Nephron (organoid): Measurements from ENCODE around the gene IL1F10.

ENCODE experiments used
- H3K27ac Mint-ChIP-seq, 3 experiments: 2 replicates each; pipeline ENCODE4 v1.8.0; 2020; ENCODE audit warnings: mixed read lengths in 3 of 3, mild to moderate bottlenecking in 2 of 3, moderate library complexity in 1 of 3
- H3K27me3 Mint-ChIP-seq: 2 replicates; pipeline ENCODE4 v1.8.0; 2021; ENCODE audit warnings: low read depth, mild to moderate bottlenecking, moderate library complexity, mixed read lengths
- H3K36me3 Mint-ChIP-seq: 2 replicates; pipeline ENCODE4 v1.8.0; 2020; ENCODE audit warnings: low read depth, mixed read lengths
- H3K4me1 Mint-ChIP-seq: 2 replicates; pipeline ENCODE4 v1.8.0; 2020; ENCODE audit warnings: mixed read lengths
- H3K4me3 Mint-ChIP-seq, 3 experiments: 2 replicates each; pipeline ENCODE4 v1.8.0; 2020; ENCODE audit warnings: mild to moderate bottlenecking in 3 of 3, mixed read lengths in 3 of 3, moderate library complexity in 2 of 3
- H3K9me3 Mint-ChIP-seq: 2 replicates; pipeline ENCODE4 v1.8.0; 2020; ENCODE audit warnings: mixed read lengths
- TF ChIP-seq, protein P1 (sequence below), 3 experiments: fragments of 200-600 bp; sonication (generic); IDR thresholded peaks; one replicate each; pipeline ENCODE4 v1.5.0; 2021; ENCODE audit warnings: antibody characterized with exemption in 3 of 3; ENCODE audit not compliant: unreplicated experiment in 3 of 3

The IL1F10 gene

DNA sequence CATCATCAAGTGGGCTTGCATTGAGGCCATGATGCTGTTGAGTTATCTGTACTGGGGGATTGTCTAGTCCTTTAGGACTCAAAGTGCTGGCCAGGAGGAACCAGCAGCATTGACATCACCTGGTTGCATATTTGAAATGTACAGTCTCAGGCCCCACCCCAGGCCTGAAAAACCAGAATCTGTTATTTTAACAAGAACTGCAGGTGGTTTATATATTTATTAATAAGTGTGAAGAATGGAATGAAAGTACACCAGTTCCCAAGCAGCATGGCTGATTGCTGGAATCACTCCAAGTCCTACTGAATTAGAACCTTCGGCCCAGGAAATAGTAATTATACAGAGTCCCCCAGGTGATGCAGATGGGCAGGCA is 2.8 kb downstream of the IL1F10 start:
- no peaks in the 10 kb centered on the region for H3K9me3 Mint-ChIP-seq
- no peak overlapping the region for H3K27ac Mint-ChIP-seq
- no peaks in the 10 kb centered on the region for H3K36me3 Mint-ChIP-seq
- H3K27me3 Mint-ChIP-seq: peaks cover 36% of the 10 kb centered on the region
- TF ChIP-seq, protein P1, sequence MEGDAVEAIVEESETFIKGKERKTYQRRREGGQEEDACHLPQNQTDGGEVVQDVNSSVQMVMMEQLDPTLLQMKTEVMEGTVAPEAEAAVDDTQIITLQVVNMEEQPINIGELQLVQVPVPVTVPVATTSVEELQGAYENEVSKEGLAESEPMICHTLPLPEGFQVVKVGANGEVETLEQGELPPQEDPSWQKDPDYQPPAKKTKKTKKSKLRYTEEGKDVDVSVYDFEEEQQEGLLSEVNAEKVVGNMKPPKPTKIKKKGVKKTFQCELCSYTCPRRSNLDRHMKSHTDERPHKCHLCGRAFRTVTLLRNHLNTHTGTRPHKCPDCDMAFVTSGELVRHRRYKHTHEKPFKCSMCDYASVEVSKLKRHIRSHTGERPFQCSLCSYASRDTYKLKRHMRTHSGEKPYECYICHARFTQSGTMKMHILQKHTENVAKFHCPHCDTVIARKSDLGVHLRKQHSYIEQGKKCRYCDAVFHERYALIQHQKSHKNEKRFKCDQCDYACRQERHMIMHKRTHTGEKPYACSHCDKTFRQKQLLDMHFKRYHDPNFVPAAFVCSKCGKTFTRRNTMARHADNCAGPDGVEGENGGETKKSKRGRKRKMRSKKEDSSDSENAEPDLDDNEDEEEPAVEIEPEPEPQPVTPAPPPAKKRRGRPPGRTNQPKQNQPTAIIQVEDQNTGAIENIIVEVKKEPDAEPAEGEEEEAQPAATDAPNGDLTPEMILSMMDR (IDR thresholded peaks at IDR 0.05; ENCODE audit: unreplicated experiment in 3 of 3): no peak
- no peaks in the 10 kb centered on the region for H3K4me1 Mint-ChIP-seq
- H3K4me3 Mint-ChIP-seq: no peak overlapping the region

DNA sequence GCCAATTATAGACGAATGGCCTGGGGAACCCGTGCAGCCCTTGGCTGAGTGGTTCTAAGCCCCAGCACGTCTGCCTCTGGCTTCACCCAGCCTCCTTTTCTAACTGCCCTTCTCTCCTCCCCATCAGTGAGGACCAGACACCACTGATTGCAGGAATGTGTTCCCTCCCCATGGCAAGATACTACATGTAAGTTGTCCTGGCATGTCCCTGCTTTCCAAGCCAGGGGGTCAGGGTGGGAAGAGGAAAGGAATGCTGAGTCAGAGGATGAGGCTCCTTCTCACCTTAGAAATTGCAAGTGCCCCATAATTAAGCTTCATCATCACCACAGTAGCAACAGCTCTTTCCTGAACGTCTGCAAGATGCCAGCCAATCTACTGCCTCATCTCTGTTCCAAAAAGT is 4.8 kb downstream of the IL1F10 start:
- TF ChIP-seq, protein P1 (IDR thresholded peaks at IDR 0.05; ENCODE audit: unreplicated experiment in 3 of 3): no peak
- H3K27ac Mint-ChIP-seq: no peak overlapping the region
- no peaks in the 10 kb centered on the region for H3K4me1 Mint-ChIP-seq
- H3K36me3 Mint-ChIP-seq: no peaks in the 10 kb centered on the region
- H3K9me3 Mint-ChIP-seq: no peaks in the 10 kb centered on the region
- peaks cover 38% of the 10 kb centered on the region for H3K27me3 Mint-ChIP-seq
- no peak overlapping the region for H3K4me3 Mint-ChIP-seq

DNA sequence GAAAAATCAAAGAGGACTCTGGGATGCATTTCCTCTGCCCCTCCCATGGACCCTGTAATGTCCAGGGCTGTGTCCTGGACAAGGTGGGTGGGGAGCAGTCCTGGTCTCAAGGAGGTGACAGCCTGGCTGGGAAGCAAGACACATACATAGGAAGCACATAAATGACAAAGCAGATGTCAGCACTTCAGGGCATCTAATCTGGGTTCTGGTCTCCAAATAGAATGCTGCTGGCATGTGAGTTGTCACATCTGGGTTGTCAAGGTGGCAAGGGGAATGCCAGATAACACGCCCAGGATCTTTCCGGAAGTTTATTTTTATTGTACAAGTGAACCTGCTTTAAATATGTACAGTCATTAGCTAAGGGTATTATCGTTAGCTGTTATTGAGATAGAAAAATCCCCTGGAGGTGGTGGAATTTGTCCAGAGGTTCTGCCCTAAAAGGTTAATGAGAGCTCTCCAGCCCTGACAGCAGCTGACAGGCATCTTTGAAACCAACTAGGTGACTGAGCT is 5.6 kb downstream of the IL1F10 start:
- TF ChIP-seq, protein P1 (IDR thresholded peaks at IDR 0.05; ENCODE audit: unreplicated experiment in 3 of 3): no peak
- no peaks in the 10 kb centered on the region for H3K4me1 Mint-ChIP-seq
- no peaks in the 10 kb centered on the region for H3K36me3 Mint-ChIP-seq
- no peak overlapping the region for H3K27ac Mint-ChIP-seq
- H3K27me3 Mint-ChIP-seq: peaks cover 42% of the 10 kb centered on the region
- H3K9me3 Mint-ChIP-seq: no peaks in the 10 kb centered on the region
- H3K4me3 Mint-ChIP-seq: no peak overlapping the region

DNA sequence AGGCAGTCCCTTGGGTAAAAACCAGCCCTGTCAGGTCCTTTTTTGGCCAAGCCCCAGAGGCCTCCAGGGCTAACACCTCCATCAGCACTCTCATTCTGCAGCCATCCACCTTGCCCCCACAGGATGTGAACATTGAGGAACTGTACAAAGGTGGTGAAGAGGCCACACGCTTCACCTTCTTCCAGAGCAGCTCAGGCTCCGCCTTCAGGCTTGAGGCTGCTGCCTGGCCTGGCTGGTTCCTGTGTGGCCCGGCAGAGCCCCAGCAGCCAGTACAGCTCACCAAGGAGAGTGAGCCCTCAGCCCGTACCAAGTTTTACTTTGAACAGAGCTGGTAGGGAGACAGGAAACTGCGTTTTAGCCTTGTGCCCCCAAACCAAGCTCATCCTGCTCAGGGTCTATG is 7.3 kb downstream of the IL1F10 start:
- Mint-ChIP-seq H3K9me3 (no peaks in the 10 kb centered on the region), H3K4me1 (peaks cover 8% of the 10 kb centered on the region), H3K27ac (no peak overlapping the region)

DNA sequence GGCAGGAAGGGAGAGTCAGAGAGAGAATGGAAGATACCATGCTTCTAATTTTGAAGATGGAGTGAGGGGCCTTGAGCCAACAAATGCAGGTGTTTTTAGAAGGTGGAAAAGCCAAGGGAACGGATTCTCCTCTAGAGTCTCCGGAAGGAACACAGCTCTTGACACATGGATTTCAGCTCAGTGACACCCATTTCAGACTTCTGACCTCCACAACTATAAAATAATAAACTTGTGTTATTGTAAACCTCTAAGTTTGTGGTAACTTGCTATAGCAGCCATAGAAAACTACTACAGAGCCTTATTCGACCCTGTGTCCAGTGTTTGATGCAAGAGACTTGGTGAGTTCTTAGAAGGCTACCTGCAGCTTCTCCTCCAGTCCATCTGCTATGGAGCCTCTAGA is 7.8 kb downstream of the IL1F10 start:
- Mint-ChIP-seq H3K36me3 (no peaks in the 10 kb centered on the region), H3K9me3 (no peaks in the 10 kb centered on the region), H3K4me1 (peaks cover 8% of the 10 kb centered on the region), H3K4me3 (no peak overlapping the region), H3K27ac (no peak overlapping the region), H3K27me3 (peaks cover 39% of the 10 kb centered on the region)
- TF ChIP-seq, protein P1 (IDR thresholded peaks at IDR 0.05; ENCODE audit: unreplicated experiment in 3 of 3): no peak

More for the DNA sequence above, 7.3 kb downstream of the IL1F10 start:
- Mint-ChIP-seq H3K27me3 (peaks cover 34% of the 10 kb centered on the region), H3K4me3 (no peak overlapping the region), H3K36me3 (no peaks in the 10 kb centered on the region)
- TF ChIP-seq, protein P1 (IDR thresholded peaks at IDR 0.05; ENCODE audit: unreplicated experiment in 3 of 3): no peak

DNA sequence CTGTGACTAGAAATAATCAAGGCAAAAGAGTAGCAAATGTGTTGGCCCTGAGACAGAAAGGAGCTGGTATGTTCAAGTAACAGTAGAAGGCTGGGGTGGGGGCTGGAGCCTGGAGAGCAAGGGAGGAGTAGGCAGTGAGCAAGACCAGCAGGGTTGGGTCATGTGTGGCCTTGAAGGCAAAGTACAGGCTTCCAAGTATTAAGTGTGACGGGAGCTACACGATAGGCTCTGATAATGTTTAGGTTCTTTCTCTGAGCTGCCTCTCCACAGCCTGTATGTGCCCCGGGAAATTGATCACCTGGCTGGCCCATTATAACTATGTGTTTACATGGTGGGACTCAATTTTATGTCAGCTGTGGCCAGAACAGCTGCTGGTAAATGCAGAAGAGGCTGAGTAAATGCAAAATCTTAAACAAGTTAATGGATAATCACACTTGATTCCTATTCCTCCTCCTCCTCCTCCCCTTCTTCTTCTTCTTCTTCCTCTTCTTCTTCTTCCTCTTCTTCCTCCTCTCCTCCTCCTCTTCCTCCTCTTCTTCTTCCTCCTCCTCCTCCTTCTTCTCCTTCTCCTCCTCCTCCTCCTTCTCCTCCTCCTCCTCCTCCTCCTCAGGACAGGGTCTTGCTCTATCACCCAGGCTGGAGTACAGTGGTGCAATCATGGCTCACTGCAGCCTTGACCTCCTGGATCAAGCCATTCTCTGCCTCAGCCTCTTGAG is 9.3 kb downstream of the IL1F10 start:
- H3K27me3 Mint-ChIP-seq: peaks cover 45% of the 10 kb centered on the region
- H3K9me3 Mint-ChIP-seq: no peaks in the 10 kb centered on the region
- TF ChIP-seq, protein P1 (IDR thresholded peaks at IDR 0.05; ENCODE audit: unreplicated experiment in 3 of 3): no peak
- H3K27ac Mint-ChIP-seq: no peak overlapping the region
- no peaks in the 10 kb centered on the region for H3K36me3 Mint-ChIP-seq
- peaks cover 8% of the 10 kb centered on the region for H3K4me1 Mint-ChIP-seq
- no peak overlapping the region for H3K4me3 Mint-ChIP-seq
